K562 (cell line): ENCODE data around the gene ADCY5. TPM values are rescaled to one million over a fixed set of nuclear protein-coding genes. Genes with fewer than 3 reads are reported as not detected.

Experiments
- ATAC-seq: fragments of 200-7000 bp; cut with Tn5 transposase; 3 replicates; pipeline ENCODE4 v1.9.1; 2020; ENCODE audit warnings: moderate library complexity
- BruUV-seq: library from RNA; stranded (reverse); fragments of 400-500 nt; replicated peaks from 2 replicates; lab custom pipeline; 2021; lab: Mats Ljungman, UMichigan
- CTCF ChIA-PET: fragments of 300-600 bp; formaldehyde crosslinking; extraction: SDS; loops from one replicate; lab custom pipeline; 2021; ENCODE audit warnings: low intra/inter-chr PET ratio; lab: Yijun Ruan, JAX
- POLR2A ChIA-PET: fragments of 300-600, 350-650 bp; sonication (Branson Sonifier 250); formaldehyde crosslinking; extraction: SDS; loops from one replicate; lab custom pipeline; 2021; ENCODE audit warnings: antibody characterized with exemption, inconsistent platforms; lab: Yijun Ruan, JAX
- DNase-seq, 4 experiments: peaks; one replicate each; pipeline versions ENCODE4 v3.0.0 to v3.0.0-alpha.2; 2011 to 2018; ENCODE audit warnings: low spot score in 3 of 4, mixed read lengths in 3 of 4; ENCODE audit errors: extremely low read depth in 1 of 4
- FAIRE-seq: peaks from 2 replicates; lab custom pipeline; 2011; peaks lifted over from hg19 to GRCh38; lab: Jason Lieb, UNC
- H2AFZ ChIP-seq: 2 replicates; pipeline ENCODE4 v1.6.0; 2011; ENCODE audit warnings: low read depth, low read length, control low read depth, inconsistent platforms
- H3K27ac ChIP-seq: fragments of 200-600 bp; 3 replicates; pipeline ENCODE4 v1.8.0; 2011; ENCODE audit warnings: low read depth, mild to moderate bottlenecking, control low read depth, inconsistent platforms, low read length, moderate library complexity, mixed read lengths; ENCODE audit errors: extremely low read depth
- H3K27me3 ChIP-seq, 2 experiments: fragments of 300-600 bp in 1 of 2; 2 replicates in 1 of 2; 3 replicates in 1 of 2; pipeline versions ENCODE4 v1.6.0 to v1.8.0; 2011; ENCODE audit warnings: inconsistent platforms in 2 of 2, low read length in 2 of 2, mild to moderate bottlenecking in 1 of 2, mixed read lengths in 1 of 2, moderate library complexity in 1 of 2; ENCODE audit not compliant: control insufficient read depth in 2 of 2, insufficient read depth in 2 of 2
- H3K36me3 ChIP-seq: fragments of 300-600 bp; 3 replicates; pipeline ENCODE4 v1.8.0; 2011; ENCODE audit warnings: mild to moderate bottlenecking, low read length, inconsistent platforms; ENCODE audit not compliant: control insufficient read depth, insufficient read depth
- H3K4me1 ChIP-seq, 2 experiments: fragments of 200-600 bp in 1 of 2; replicated peaks in 1 of 2; 2 replicates in 1 of 2; 3 replicates in 1 of 2; pipeline versions ENCODE4 v1.5.1 to v1.8.0; 2011; ENCODE audit warnings: inconsistent platforms in 2 of 2, low read length in 2 of 2, mild to moderate bottlenecking in 1 of 2, mixed read lengths in 1 of 2, moderate library complexity in 1 of 2; ENCODE audit not compliant: control insufficient read depth in 2 of 2, insufficient read depth in 2 of 2
- H3K4me2 ChIP-seq: 2 replicates; pipeline ENCODE4 v1.6.1; 2011; ENCODE audit warnings: low read length, control low read depth, inconsistent platforms, mixed read lengths; ENCODE audit not compliant: insufficient read depth
- H3K4me3 ChIP-seq: fragments of 200-600 bp; sonication (generic), shearing (Covaris generic); 2 replicates; pipeline ENCODE4 v1.5.1; 2016; ENCODE audit warnings: control low read depth, inconsistent platforms
- H3K79me2 ChIP-seq: fragments of 200-600 bp; 3 replicates; pipeline ENCODE4 v1.8.0; 2011; ENCODE audit warnings: low read length, inconsistent platforms; ENCODE audit not compliant: control insufficient read depth, insufficient read depth
- H3K9ac ChIP-seq, 2 experiments: 2 replicates each; pipeline versions ENCODE4 v1.6.0 to v1.6.1; 2011; ENCODE audit warnings: low read depth in 2 of 2, low read length in 2 of 2, control low read depth in 1 of 2, inconsistent platforms in 1 of 2, mild to moderate bottlenecking in 1 of 2, mixed read lengths in 1 of 2; ENCODE audit not compliant: insufficient read depth in 1 of 2
- H3K9me1 ChIP-seq: one replicate; pipeline ENCODE4 v1.6.0; 2011; ENCODE audit warnings: inconsistent platforms, mild to moderate bottlenecking, low read length, moderate library complexity; ENCODE audit not compliant: control insufficient read depth, insufficient read depth
- H3K9me3 ChIP-seq: replicated peaks from 2 replicates; pipeline ENCODE4 v1.5.1; 2011; ENCODE audit warnings: low read depth, low read length, inconsistent platforms; ENCODE audit not compliant: control insufficient read depth, insufficient read depth
- H4K20me1 ChIP-seq: replicated peaks from 2 replicates; pipeline ENCODE4 v1.6.1; 2011; ENCODE audit warnings: low read length, inconsistent platforms, mixed read lengths; ENCODE audit not compliant: control insufficient read depth, insufficient read depth
- CHAMP1 ChIP-seq: fragments of 450-650 bp; IDR thresholded peaks from 2 replicates; pipeline ENCODE4 v1.6.1; 2016; ENCODE audit warnings: mild to moderate bottlenecking
- ZNF766 ChIP-seq: fragments of 200-800 bp; sonication (Bioruptor generic); conservative IDR thresholded peaks from 2 replicates; pipeline ENCODE4 v1.6.1; 2016; ENCODE audit warnings: missing genetic modification characterization, missing compliant biosample characterization
- WGBS: fragments of 100-300 bp; shearing (Covaris generic); methylation state at CpG from one replicate; pipeline ENCODE4 v1.1.6; 2016; ENCODE audit warnings: low coverage, mixed read lengths; ENCODE audit not compliant: insufficient coverage; ENCODE audit errors: missing lambda C conversion rate; 5-methylcytosine and 5-hydroxymethylcytosine counted together
- in situ Hi-C: fragments of 300-500 bp; cut with MboI; formaldehyde crosslinking; loops from 4 replicates; pipeline ENCODE4 v1.15.0; 2018; ENCODE audit warnings: inconsistent platforms, mixed read lengths
- intact Hi-C: fragments of 100-400 bp; cut with micrococcal nuclease; formaldehyde crosslinking; loops from 2 replicates; pipeline ENCODE4 v1.14.2; 2022
- polyA plus RNA-seq, 8 experiments: library from polyadenylated mRNA; depleted of rRNA in 4 of 8; stranded (reverse) in 5 of 8; unstranded in 3 of 8; fragments of >200 nt; fragmentation: Nextera tagmentation in 2 of 8; fragmentation: Illumina TruSeq in 1 of 8; extraction: Ambion mirVana in 2 of 8; extraction: Trizol in 1 of 8; gene quantifications; 2 replicates each; pipeline versions ENCODE4 v1.2.1 to v1.2.3, GENCODE V29; 2011 to 2014; ENCODE audit warnings: inconsistent platforms in 1 of 8, missing spikeins in 1 of 8
- total RNA-seq, 7 experiments: library from RNA; depleted of rRNA in 6 of 7; stranded (reverse); fragments of >200 nt in 6 of 7; fragmentation: Illumina TruSeq in 2 of 7; extraction: Trizol in 2 of 7; gene quantifications; 2 replicates each; pipeline versions ENCODE4 v1.2.1 to v1.2.3, GENCODE V29; 2011 to 2021; ENCODE audit warnings: low replicate concordance in 1 of 7

The ADCY5 gene
- total and polyA plus RNA-seq, 9 of the 15 experiments (the other 6 are each of a cell fraction or from before 2014, with no cell fraction given) = under 0.01 TPM; not detected in 8

GRCh38 chr3:123369085-123369484, 79.8 kb downstream of the ADCY5 start:
- Histone ChIP-seq H3K79me2 (no peaks in the 10 kb centered on the region), H3K9ac (no peak overlapping the region), H2AFZ (no peak overlapping the region), H3K4me3 (no peak overlapping the region), H3K27ac (no peak overlapping the region), H3K4me2 (no peak overlapping the region), H3K4me1 (no peaks in the 10 kb centered on the region), H3K9me1 (no peaks in the 10 kb centered on the region), H4K20me1 (no peaks in the 10 kb centered on the region), H3K36me3 (no peaks in the 10 kb centered on the region), H3K9me3 (no peaks in the 10 kb centered on the region), H3K27me3 (peaks cover 0 to 7% of the 10 kb centered on the region in 2 experiments; a peak in 2 of 5 replicates)
- DNase-seq (no peak), FAIRE-seq (no peak), ATAC-seq (no peak)
- 0% methylated on average over 3 of the region's 3 CpGs for WGBS
- TF ChIP-seq ZNF766 (CRISPR knock-in tag) (peak; percentile 77; the same call in 1 of the 2 replicates), CHAMP1 (no peak)
- no TSS peak for BruUV-seq
- intact Hi-C loops = no loop called here
- in situ Hi-C loops = no loop called here
- POLR2A ChIA-PET = interaction anchor here (0.7 kb wide), 1 partner anchor 20 kb away, joined by 3 read pairs; no protein-coding TSS in a partner anchor
- CTCF ChIA-PET = no interaction called here
